SU-DHL-6 (cell line): ENCODE measurements around the gene KDM2B.

ENCODE experiments used
- CTCF ChIP-seq: fragments of 200-600 bp; sonication (generic); IDR thresholded peaks from one replicate; pipeline ENCODE4 v1.5.1; 2017; ENCODE audit warnings: antibody characterized with exemption, mild to moderate bottlenecking, low read length, moderate library complexity; ENCODE audit not compliant: insufficient read depth, poor library complexity, severe bottlenecking
- EZH2phosphoT487 ChIP-seq: fragments of 200-600 bp; sonication (generic), shearing (Covaris generic); conservative IDR thresholded peaks from 2 replicates; pipeline ENCODE4 v1.6.1; 2018; ENCODE audit warnings: mild to moderate bottlenecking, antibody characterized with exemption, low read length, moderate library complexity, mixed read lengths

- TF ChIP-seq CTCF (no peak), EZH2phosphoT487 (no peak)
Measured at GRCh38 chr12:121543786-121544185, 37.0 kb downstream of the KDM2B start.
